HepG2 (cell line): Measurements from ENCODE around the gene PLIN5. TPM values are rescaled to one million over a fixed set of nuclear protein-coding genes. Genes with fewer than 3 reads are reported as not detected.

ENCODE experiments used
- BHLHE40 ChIP-seq: IDR thresholded peaks from 2 replicates; pipeline ENCODE4 v1.6.1; 2011; ENCODE audit warnings: low read length, improper control_type of control experiment
- CCDC6 ChIP-seq: sonication (generic); formaldehyde crosslinking; IDR thresholded peaks from 2 replicates; pipeline ENCODE4 v1.8.1; 2022; ENCODE audit warnings: mild to moderate bottlenecking, missing genetic modification reagents, moderate library complexity
- FOXM1 ChIP-seq: sonication (generic); formaldehyde crosslinking; IDR thresholded peaks from 2 replicates; pipeline ENCODE4 v1.5.0; 2020; ENCODE audit warnings: missing genetic modification reagents
- HIVEP1 ChIP-seq: sonication (generic); formaldehyde crosslinking; IDR thresholded peaks from 2 replicates; pipeline ENCODE4 v1.4.0; 2020; ENCODE audit warnings: mild to moderate bottlenecking, missing genetic modification reagents
- ISX ChIP-seq: sonication (generic); formaldehyde crosslinking; conservative IDR thresholded peaks from 2 replicates; pipeline ENCODE4 v1.5.0; 2020; ENCODE audit warnings: missing genetic modification reagents
- JDP2 ChIP-seq: sonication (generic); formaldehyde crosslinking; IDR thresholded peaks from 2 replicates; pipeline ENCODE4 v1.8.1; 2022; ENCODE audit warnings: missing genetic modification reagents, borderline replicate concordance
- PHF21A ChIP-seq: sonication (generic); formaldehyde crosslinking; IDR thresholded peaks from 2 replicates; pipeline ENCODE4 v1.5.0; 2020; ENCODE audit warnings: mild to moderate bottlenecking, missing genetic modification reagents
- SCMH1 ChIP-seq: sonication (generic); formaldehyde crosslinking; IDR thresholded peaks from 2 replicates; pipeline ENCODE4 v1.9.0; 2021; ENCODE audit warnings: missing genetic modification reagents, mild to moderate bottlenecking, borderline replicate concordance
- TBX2 ChIP-seq: sonication (generic); formaldehyde crosslinking; IDR thresholded peaks from 2 replicates; pipeline ENCODE4 v1.5.0; 2020; ENCODE audit warnings: missing genetic modification reagents, mild to moderate bottlenecking, borderline replicate concordance
- XRCC5 ChIP-seq: fragments of 200-400 bp; formaldehyde crosslinking; optimal IDR thresholded peaks from 2 replicates; pipeline ENCODE3; 2017; ENCODE audit warnings: mild to moderate bottlenecking, low read length
- ZFP1 ChIP-seq: IDR thresholded peaks from 2 replicates; pipeline ENCODE4 v1.6.1; 2016
- ZNF121 ChIP-seq: sonication (generic); formaldehyde crosslinking; IDR thresholded peaks from 2 replicates; pipeline ENCODE4 v1.5.0; 2020; ENCODE audit warnings: mild to moderate bottlenecking, missing genetic modification reagents
- ZNF253 ChIP-seq: sonication (generic); formaldehyde crosslinking; IDR thresholded peaks from 2 replicates; pipeline ENCODE4 v1.8.0; 2022; ENCODE audit warnings: mild to moderate bottlenecking, missing genetic modification reagents, borderline replicate concordance
- ZNF34 ChIP-seq: sonication (generic); formaldehyde crosslinking; IDR thresholded peaks from 2 replicates; pipeline ENCODE4 v1.4.0; 2020; ENCODE audit warnings: mild to moderate bottlenecking, missing genetic modification reagents, borderline replicate concordance
- ZNF746 ChIP-seq: sonication (generic); formaldehyde crosslinking; IDR thresholded peaks from 2 replicates; pipeline ENCODE4 v1.8.0; 2022; ENCODE audit warnings: mild to moderate bottlenecking, missing genetic modification reagents
- polyA plus RNA-seq, 8 experiments: library from polyadenylated mRNA; depleted of rRNA in 3 of 8; stranded (reverse) in 7 of 8; unstranded in 1 of 8; fragments of >200 nt; fragmentation: Illumina TruSeq in 4 of 8; extraction: Trizol in 4 of 8; gene quantifications; 2 replicates each; pipeline versions ENCODE4 v1.2.1 to v1.2.3, GENCODE V29; 2011 to 2016; ENCODE audit warnings: low read depth in 4 of 8, missing spikeins in 1 of 8, mixed read lengths in 1 of 8; ENCODE audit not compliant: insufficient read depth in 1 of 8
- total RNA-seq, 5 experiments: library from RNA; depleted of rRNA; stranded (reverse); fragments of >200 nt; fragmentation: Illumina TruSeq; extraction: Trizol; gene quantifications; 2 replicates each; pipeline ENCODE4 v1.2.3, GENCODE V29; 2016; ENCODE audit warnings: low read depth in 1 of 5
- TF ChIP-seq, protein P1 (sequence below): sonication (generic); formaldehyde crosslinking; IDR thresholded peaks from 2 replicates; pipeline ENCODE4 v1.5.0; 2020; ENCODE audit warnings: mild to moderate bottlenecking, missing genetic modification reagents, borderline replicate concordance
- TF ChIP-seq, protein P2 (sequence below): sonication (generic); formaldehyde crosslinking; IDR thresholded peaks from 2 replicates; pipeline ENCODE4 v1.4.0; 2020; ENCODE audit warnings: low read depth, mild to moderate bottlenecking, missing genetic modification reagents
- TF ChIP-seq, protein P3 (sequence below): sonication (generic); formaldehyde crosslinking; IDR thresholded peaks from 2 replicates; pipeline ENCODE4 v1.4.0; 2020; ENCODE audit warnings: mild to moderate bottlenecking, missing genetic modification reagents
- TF ChIP-seq, protein P4 (sequence below): IDR thresholded peaks from 2 replicates; pipeline ENCODE4 v1.6.1; 2012; ENCODE audit warnings: inconsistent platforms
- TF ChIP-seq, protein P5 (sequence below): sonication (generic); formaldehyde crosslinking; IDR thresholded peaks from 2 replicates; pipeline ENCODE4 v1.8.0; 2022; ENCODE audit warnings: missing genetic modification reagents, mild to moderate bottlenecking, moderate library complexity, borderline replicate concordance

PLIN5 gene
- total and polyA plus RNA-seq, 2 of the 13 experiments (the other 11 are each of a cell fraction or from before 2014, with no cell fraction given): 1.8 to 4.8 TPM

DNA sequence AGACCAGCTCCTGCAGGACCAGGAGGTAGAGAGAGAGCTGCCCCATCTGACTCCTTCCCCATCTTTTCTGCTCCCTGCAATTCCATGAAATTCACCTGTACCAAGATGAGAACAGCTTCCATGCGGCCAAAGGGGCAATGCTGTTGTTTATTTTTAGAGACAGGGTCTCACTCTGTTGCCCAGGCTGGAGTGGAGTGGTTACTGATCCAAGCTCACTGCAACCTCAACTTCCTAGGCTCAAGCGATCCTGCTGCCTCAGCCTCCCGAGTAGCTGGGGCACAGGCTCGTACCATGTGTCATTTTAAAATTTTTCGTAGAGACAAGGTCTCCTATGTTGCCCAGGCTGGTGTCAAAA lies 13.2 kb downstream of the PLIN5 start (continued):
- TF ChIP-seq, protein P1, sequence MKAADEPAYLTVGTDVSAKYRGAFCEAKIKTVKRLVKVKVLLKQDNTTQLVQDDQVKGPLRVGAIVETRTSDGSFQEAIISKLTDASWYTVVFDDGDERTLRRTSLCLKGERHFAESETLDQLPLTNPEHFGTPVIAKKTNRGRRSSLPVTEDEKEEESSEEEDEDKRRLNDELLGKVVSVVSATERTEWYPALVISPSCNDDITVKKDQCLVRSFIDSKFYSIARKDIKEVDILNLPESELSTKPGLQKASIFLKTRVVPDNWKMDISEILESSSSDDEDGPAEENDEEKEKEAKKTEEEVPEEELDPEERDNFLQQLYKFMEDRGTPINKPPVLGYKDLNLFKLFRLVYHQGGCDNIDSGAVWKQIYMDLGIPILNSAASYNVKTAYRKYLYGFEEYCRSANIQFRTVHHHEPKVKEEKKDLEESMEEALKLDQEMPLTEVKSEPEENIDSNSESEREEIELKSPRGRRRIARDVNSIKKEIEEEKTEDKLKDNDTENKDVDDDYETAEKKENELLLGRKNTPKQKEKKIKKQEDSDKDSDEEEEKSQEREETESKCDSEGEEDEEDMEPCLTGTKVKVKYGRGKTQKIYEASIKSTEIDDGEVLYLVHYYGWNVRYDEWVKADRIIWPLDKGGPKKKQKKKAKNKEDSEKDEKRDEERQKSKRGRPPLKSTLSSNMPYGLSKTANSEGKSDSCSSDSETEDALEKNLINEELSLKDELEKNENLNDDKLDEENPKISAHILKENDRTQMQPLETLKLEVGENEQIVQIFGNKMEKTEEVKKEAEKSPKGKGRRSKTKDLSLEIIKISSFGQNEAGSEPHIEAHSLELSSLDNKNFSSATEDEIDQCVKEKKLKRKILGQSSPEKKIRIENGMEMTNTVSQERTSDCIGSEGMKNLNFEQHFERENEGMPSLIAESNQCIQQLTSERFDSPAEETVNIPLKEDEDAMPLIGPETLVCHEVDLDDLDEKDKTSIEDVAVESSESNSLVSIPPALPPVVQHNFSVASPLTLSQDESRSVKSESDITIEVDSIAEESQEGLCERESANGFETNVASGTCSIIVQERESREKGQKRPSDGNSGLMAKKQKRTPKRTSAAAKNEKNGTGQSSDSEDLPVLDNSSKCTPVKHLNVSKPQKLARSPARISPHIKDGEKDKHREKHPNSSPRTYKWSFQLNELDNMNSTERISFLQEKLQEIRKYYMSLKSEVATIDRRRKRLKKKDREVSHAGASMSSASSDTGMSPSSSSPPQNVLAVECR: no peak
- TF ChIP-seq CCDC6 (0 out of 2 replicates have a peak, but pooled peaks have one; percentile 10), FOXM1 (CRISPR knock-in tag) (no peak), PHF21A (CRISPR knock-in tag) (0 out of 2 replicates have a peak, but pooled peaks have one; percentile 8), HIVEP1 (0 out of 2 replicates have a peak, but pooled peaks have one; percentile 17), ZNF746 (CRISPR knock-in tag) (0 out of 2 replicates have a peak, but pooled peaks have one; percentile 7), ISX (no peak), ZNF253 (no peak), ZNF121 (CRISPR knock-in tag) (peak; percentile 90), XRCC5 (no peak), JDP2 (CRISPR knock-in tag) (no peak), ZNF34 (CRISPR knock-in tag) (0 out of 2 replicates have a peak, but pooled peaks have one; percentile 40), SCMH1 (no peak), TBX2 (CRISPR knock-in tag) (no peak), BHLHE40 (no peak), ZFP1 (CRISPR knock-in tag) (no peak)
- TF ChIP-seq, protein P2, sequence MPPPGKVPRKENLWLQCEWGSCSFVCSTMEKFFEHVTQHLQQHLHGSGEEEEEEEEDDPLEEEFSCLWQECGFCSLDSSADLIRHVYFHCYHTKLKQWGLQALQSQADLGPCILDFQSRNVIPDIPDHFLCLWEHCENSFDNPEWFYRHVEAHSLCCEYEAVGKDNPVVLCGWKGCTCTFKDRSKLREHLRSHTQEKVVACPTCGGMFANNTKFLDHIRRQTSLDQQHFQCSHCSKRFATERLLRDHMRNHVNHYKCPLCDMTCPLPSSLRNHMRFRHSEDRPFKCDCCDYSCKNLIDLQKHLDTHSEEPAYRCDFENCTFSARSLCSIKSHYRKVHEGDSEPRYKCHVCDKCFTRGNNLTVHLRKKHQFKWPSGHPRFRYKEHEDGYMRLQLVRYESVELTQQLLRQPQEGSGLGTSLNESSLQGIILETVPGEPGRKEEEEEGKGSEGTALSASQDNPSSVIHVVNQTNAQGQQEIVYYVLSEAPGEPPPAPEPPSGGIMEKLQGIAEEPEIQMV: 0 out of 2 replicates have a peak, but pooled peaks have one; percentile 11
- TF ChIP-seq, protein P3, sequence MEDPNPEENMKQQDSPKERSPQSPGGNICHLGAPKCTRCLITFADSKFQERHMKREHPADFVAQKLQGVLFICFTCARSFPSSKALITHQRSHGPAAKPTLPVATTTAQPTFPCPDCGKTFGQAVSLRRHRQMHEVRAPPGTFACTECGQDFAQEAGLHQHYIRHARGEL (CRISPR knock-in tag): no peak
- TF ChIP-seq, protein P4, sequence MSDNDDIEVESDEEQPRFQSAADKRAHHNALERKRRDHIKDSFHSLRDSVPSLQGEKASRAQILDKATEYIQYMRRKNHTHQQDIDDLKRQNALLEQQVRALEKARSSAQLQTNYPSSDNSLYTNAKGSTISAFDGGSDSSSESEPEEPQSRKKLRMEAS: peak; percentile 2; the same call in 1 of the 2 replicates
- TF ChIP-seq, protein P5, sequence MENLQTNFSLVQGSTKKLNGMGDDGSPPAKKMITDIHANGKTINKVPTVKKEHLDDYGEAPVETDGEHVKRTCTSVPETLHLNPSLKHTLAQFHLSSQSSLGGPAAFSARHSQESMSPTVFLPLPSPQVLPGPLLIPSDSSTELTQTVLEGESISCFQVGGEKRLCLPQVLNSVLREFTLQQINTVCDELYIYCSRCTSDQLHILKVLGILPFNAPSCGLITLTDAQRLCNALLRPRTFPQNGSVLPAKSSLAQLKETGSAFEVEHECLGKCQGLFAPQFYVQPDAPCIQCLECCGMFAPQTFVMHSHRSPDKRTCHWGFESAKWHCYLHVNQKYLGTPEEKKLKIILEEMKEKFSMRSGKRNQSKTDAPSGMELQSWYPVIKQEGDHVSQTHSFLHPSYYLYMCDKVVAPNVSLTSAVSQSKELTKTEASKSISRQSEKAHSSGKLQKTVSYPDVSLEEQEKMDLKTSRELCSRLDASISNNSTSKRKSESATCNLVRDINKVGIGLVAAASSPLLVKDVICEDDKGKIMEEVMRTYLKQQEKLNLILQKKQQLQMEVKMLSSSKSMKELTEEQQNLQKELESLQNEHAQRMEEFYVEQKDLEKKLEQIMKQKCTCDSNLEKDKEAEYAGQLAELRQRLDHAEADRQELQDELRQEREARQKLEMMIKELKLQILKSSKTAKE (CRISPR knock-in tag): no peak
